GM19395 (cell line): ENCODE data around the gene RBBP8.
"Not testable (repeated sequence)": the region's sequence is repeated elsewhere in the genome, so short reads cannot be mapped to it uniquely, and the experiment has no call there.

Experiments
- ATAC-seq: cut with Tn5 transposase; IDR thresholded peaks from one replicate; pipeline ENCODE4 v1.9.1; 2021; ENCODE audit warnings: mild to moderate bottlenecking, moderate library complexity; ENCODE audit not compliant: unreplicated experiment

The RBBP8 gene

DNA sequence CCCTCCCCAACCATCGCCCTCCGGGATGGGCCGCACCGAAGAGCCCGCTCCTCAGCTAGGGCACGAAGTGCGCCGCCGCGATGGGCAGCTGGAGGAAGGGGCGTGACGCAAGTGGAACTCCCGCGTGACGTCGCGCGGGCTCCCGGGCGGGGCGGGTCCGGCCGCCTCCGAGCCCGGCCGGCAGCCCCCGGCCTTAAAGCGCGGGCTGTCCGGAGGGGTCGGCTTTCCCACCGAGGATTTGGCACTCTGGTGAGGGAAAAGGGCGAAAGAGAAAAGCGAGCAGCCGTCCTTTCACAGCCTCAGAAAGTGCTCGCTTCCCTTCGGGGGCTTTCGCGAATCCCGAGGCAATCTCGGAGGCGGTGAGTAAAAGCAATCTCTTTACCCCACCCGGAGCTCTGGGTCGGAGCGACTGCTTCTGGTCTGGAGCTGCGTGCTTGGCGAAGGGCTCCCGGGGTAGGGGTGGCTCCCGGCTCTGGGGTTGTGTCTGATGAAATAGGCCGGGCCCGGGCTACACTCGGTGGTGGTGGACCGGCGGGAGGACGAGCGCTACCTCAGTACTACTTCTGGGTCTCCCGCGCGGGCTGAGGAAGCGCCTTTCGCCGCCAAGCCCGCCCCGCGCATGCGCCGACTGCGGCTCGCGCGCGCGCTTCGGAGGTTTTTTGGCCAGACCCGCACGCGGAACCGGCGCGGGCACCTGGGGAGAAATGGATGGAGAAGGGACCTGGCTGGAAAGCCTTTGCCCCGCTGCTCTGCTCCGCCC is at the start of gene RBBP8:
Gene RBBP8 (plus strand): TSS at position 123 of the 760 bp plus-strand sequence. CDS start 3,524 bp downstream, outside the sequence.
- peak; percentile 79 for ATAC-seq

DNA sequence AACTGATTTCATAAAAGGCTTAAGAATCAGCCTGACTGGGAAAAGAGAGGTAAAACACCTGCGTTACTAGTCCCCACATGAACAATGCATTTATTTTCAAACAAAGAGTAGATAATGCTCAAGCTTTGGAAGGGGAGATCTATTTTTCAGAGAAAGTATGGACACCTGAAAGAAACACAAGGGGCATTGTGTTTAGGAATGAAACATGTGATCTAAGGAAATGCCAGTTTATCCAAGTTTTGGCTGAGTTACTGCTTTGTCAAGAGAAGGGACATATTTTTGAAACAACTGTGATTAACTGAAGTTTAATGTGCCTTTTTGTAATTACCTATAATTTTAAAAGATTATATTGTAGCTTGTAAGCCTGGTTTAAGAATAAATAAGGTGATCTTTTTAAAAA is 49.3 kb upstream of the RBBP8 start:
- no peak for ATAC-seq

DNA sequence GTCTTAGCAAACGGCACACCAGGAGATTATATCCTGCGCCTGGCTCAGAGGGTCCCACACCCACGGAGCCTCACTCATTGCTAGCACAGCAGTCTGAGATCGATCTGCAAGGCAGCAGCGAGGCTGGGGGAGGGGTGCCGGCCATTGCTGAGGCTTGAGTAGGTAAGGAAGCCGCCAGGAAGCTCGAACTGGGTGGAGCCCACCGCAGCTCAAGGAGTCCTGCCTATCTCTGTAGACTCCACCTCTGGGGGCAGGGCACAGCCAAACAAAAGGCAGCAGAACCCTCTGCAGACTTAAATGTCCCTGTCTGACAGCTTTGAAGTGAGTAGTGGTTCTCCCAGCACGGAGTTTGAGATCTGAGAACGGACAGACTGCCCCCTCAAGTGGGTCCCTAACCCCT is 47.4 kb upstream of the RBBP8 start:
- ATAC-seq: not testable (repeated sequence)

DNA sequence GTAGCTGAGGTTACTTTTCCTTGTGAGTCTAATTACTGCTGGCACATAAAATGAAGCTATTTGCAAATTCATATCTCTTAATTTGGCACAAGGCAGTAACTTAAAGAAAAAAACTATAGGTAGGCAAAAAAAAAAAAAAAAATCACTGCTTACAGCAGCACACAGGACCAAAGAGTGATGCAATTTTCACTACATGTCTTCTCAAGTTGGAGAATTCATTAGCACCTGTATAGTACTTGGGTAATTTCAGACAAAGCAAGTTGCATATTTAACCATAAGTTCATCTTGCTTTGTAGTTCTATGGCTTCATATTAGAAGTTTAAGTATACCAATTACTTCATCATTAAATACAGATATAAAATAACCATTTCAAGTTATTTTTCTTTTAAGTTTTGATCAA is 33.7 kb upstream of the RBBP8 start:
- no peak for ATAC-seq

- ATAC-seq: no peak
Observed at GRCh38 chr18:22900558-22901238, 32.4 kb upstream of the RBBP8 start.

GRCh38 chr18:22902093-22902492 is 31.0 kb upstream of the RBBP8 start:
- no peak for ATAC-seq

DNA sequence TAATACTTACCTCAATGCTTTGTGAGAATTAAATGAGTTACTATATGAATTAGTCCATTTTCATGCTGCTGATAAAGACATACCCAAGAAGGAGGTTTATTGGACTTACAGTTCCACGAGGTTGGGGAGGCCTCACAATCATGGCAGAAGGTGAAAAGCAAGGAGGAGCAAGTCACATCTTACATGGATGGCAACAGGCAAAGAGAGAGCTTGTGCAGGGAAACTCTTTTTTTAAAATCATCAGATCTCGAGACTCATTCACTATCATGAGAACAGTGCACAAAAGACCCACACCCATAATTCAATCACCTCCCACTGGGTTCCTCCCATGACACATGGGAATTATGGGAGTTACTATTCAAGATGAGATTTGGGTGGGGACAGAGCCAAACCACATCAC is 29.9 kb upstream of the RBBP8 start:
- not testable (repeated sequence) for ATAC-seq

DNA sequence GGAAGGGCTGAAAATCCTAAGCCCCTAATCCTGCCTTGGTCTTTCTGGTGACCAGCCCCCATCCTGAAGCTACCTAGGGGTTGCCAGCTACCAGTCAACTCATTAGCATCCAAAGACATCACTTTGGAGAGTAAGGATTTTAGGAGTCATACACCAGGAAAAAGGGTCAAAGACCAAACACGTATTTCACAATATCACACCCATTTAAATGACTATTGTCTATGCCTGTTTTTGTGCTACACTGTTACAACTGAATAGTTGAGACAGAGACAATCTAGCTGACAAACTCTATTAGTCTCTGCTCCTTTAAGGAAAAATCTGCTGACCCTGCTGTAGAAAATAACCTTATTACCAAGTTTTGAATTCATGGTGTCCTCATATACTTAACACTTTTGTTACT is 21.0 kb upstream of the RBBP8 start:
- ATAC-seq: no peak

DNA sequence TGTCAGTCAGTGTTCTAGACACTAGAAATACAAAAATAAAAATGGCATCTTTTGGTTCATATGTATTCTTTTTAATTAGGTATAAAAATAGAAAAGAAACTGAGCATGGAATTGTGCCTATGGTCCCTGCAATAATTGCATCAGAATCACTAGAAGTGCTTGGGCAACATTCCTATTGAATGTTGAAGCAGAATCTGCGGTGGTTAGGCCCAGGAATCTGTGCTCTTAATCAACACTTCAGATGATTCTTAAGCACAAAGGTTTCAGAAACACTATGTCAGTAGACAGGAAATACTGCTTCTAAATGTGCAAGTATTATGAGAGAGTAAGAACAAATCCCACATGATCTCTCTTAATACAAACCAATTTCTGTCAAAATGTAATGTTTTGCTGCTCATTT is 20.3 kb upstream of the RBBP8 start:
- no peak for ATAC-seq

DNA sequence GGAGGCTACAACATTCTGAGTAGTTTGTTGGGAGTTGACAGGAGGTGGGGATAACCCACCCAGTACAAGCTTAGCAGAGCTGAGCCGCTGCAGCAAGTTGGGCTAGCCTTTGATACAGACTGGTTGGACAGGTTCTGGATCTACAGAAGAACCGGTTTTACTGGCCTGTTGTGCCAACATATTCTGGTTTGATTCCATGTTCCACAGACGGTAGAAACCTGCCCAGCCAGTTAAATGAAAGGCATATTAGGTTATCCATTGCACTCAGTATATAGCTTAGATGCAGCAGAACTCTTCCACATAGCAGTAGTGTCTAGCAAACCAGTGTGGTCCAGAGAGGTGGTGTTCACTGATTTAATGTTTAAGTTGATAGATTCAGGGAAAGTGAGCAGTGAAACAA is 19.3 kb upstream of the RBBP8 start:
- ATAC-seq: no peak

DNA sequence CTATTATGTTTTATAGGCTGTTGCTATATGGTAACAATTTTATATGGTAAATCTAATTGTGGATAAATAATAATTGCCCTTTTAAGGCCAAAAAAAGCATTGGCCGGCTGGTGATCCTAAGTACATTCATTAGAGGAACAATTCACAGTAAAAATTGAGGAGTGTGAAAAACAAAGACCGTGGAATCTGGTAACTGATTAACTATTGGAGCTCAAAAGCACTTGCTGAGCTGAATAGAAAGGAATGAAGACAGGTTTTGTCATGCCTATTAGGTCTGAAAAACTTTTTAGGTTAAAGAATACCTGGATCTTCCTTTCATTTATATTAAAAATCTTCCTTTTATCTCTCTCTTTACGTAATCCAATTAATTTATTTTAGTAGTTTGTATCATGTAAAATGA is 18.5 kb upstream of the RBBP8 start:
- ATAC-seq: no peak

DNA sequence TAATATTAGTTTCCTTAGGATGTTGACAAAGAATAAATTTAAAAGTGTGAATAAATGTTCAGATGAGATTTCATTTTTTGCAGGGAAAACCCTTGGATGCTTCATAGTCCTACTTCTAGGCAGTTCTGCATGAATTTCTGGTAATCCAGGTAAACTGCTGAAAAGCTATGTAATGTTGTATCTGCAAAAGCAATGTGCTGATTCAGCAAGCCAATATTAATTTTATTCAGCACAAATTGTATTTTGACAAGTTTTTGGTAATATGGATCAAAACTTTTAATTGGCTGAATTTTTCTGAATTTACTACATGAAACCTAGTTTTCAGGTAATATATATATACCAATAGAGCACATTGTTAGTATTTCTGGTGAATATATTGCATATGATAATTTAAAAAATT is 17.8 kb upstream of the RBBP8 start:
- ATAC-seq: no peak

GRCh38 chr18:22921772-22922171 is 11.4 kb upstream of the RBBP8 start:
- no peak for ATAC-seq

DNA sequence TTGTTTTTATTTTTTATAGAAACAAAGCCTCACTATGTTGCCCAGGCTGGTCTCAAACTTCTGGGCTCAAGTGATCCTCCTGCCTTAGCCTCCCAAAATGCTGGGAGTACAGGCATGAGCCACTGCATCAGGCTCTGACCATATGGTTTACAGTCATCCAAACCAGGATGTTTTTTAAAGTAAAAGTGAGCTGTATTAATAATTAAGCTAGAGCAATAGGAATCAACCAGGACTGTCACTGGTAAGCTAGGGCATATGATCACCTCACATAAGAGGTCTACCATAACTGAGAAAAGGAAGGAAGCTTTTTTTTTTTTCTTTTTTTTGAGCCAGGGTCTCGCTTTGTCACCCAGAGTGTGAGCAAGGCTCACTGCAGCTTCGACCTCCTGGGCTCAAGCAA is 8.5 kb upstream of the RBBP8 start:
- ATAC-seq: no peak

DNA sequence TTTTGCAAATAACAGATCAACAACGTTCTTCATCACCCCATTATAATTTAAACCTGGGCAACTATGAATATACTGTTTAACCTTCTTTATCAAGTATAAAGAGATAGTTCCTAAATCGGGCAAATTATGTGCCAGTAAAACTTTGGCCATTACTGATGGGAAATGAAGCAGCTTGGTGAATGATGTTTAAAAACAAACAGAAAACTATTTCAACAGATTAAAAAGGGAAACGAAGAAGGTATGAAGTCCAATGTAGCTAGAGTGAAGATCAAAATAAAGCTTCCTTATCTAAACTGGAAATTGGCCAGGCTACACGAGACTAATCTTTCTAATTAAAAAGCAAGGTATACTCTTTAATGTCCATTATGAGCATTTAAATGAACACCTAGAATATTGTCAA is 6.7 kb upstream of the RBBP8 start:
- ATAC-seq: no peak

DNA sequence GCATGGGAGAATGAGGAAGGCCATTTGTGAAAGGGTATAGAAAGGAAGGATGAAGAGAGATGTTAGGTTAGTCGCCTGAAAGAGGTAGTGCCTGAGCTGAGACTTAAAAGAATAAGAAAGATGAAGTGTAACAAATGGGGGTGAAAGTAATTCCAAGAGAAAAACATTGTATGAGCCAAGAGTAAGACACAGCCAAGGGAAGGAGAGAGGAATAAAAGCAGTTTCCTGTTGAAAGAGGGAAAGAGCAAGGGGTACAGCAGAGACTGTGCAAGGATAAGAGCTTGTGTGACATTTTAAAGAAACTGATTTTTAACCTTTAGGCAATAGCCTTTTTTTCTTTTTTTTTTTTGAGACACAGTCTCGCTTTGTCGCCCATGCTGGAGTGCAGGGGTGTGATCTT is 4.8 kb upstream of the RBBP8 start:
- ATAC-seq: no peak

- ATAC-seq: peak; percentile 39
Observed at GRCh38 chr18:22930089-22930713, 2.9 kb upstream of the RBBP8 start.

GRCh38 chr18:22932885-22933205 is 283 bp upstream of the RBBP8 start:
- ATAC-seq: peak; percentile 52

DNA sequence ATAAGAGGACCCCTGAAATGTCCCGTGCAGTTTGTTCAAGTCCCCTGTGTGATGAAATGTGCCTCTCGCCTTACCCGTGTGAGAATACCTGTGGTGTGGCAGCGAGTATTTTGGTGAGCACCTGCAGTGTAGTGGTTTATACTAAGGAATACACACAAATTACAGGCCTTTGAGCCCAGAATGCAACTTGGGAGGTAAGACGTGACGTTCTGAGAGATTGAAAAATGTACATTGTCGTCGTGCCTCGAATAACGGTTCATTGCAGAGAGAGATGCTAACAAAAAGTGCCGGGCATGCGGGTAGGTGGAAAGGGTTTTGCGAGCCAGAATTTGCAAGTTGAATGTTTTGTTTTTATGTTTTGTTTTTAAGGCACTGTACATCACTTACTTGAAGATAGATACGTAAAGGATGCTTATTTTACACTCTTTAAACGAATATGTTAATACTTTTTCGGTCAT is 867 bp downstream of the RBBP8 start:
- peak; percentile 28 for ATAC-seq

DNA sequence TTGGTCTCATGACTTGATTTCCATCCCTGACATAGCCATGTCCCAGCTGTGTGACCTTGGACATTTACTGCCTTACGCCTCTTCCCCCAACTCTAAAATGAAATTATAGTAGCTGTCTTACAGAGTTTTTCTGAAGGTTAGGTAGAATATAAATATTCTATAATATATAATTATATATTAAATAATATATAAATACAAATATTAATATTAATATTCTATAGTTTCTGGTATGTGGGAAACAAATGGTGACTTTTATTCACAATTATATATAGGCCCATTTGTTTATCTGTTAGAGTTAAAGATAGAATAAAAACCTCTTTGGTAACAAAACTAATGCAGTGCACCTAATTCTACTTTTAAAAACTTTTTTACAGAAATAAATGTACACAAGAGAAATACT is 1.7 kb downstream of the RBBP8 start:
- no peak for ATAC-seq

DNA sequence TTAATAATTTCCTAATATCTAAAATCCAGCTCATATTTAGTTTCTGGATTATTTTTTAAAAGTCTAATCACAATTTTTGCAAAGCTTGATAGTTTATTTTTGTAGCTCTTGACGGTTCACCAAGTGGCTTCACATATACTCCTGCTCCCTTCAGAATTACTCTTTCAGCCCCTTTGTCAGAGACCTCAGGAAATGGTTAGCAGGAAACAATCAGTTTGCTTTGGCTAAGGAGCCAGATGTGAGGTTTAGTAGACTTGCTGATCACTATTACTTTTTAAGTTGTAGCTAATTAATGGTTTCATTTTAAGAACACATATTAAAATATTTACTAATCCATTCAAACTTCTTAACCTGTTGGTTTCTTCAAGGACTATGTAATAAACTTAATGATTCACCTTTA is 2.3 kb downstream of the RBBP8 start:
- no peak for ATAC-seq

GRCh38 chr18:22936515-22936914 is 3.4 kb downstream of the RBBP8 start:
- no peak for ATAC-seq
